H1 (cell line): ENCODE measurements around the gene MICA. TPM values are rescaled to one million over a fixed set of nuclear protein-coding genes. Genes with fewer than 3 reads are reported as not detected.

Experiments used
- CTCF ChIA-PET: fragments of 300-600 bp; sonication (Branson Sonifier 250); formaldehyde crosslinking; loops from one replicate; lab custom pipeline; 2021; ENCODE audit not compliant: partially characterized antibody; lab: Charles Lee
- POLR2A ChIA-PET: fragments of 300-600 bp; sonication (Branson Sonifier 250); formaldehyde crosslinking; loops from one replicate; lab custom pipeline; 2021; ENCODE audit warnings: inconsistent platforms; ENCODE audit not compliant: partially characterized antibody; lab: Charles Lee
- DNase-seq, 2 experiments: peaks; one replicate each; pipeline versions ENCODE4 v3.0.0 to v3.0.0-alpha.2; 2010 to 2022; ENCODE audit warnings: low spot score in 2 of 2, low read depth in 1 of 2, mixed read lengths in 1 of 2
- FAIRE-seq: peaks from 2 replicates; lab custom pipeline; 2011; peaks lifted over from hg19 to GRCh38; lab: Jason Lieb, UNC
- H2AFZ ChIP-seq: 2 replicates; pipeline ENCODE4 v1.8.1; 2012; ENCODE audit warnings: low read length, inconsistent platforms
- H2AK5ac ChIP-seq: 2 replicates; pipeline ENCODE4 v1.6.1; 2013; ENCODE audit warnings: low read depth, low read length
- H2BK120ac ChIP-seq: replicated peaks from 2 replicates; pipeline ENCODE3; 2013; ENCODE audit warnings: low read depth, low read length, inconsistent platforms
- H2BK12ac ChIP-seq: 2 replicates; pipeline ENCODE4 v1.6.1; 2013; ENCODE audit warnings: low read depth, low read length
- H2BK15ac ChIP-seq: 2 replicates; pipeline ENCODE4 v1.6.1; 2013; ENCODE audit warnings: low read length
- H2BK20ac ChIP-seq: 2 replicates; pipeline ENCODE4 v1.6.1; 2013; ENCODE audit warnings: low read length
- H2BK5ac ChIP-seq: 2 replicates; pipeline ENCODE4 v1.6.1; 2013; ENCODE audit warnings: low read depth, low read length
- H3K14ac ChIP-seq: 2 replicates; pipeline ENCODE4 v1.6.1; 2013; ENCODE audit warnings: inconsistent platforms; ENCODE audit not compliant: insufficient read length
- H3K18ac ChIP-seq: 2 replicates; pipeline ENCODE4 v1.6.1; 2013; ENCODE audit warnings: low read length; ENCODE audit errors: extremely low read depth
- H3K23ac ChIP-seq: 2 replicates; pipeline ENCODE4 v1.6.1; 2013; ENCODE audit warnings: inconsistent platforms; ENCODE audit not compliant: insufficient read length
- H3K23me2 ChIP-seq: 2 replicates; pipeline ENCODE4 v1.6.1; 2013; ENCODE audit warnings: low read depth, low read length
- H3K27ac ChIP-seq: 2 replicates; pipeline ENCODE4 v1.6.1; 2011; ENCODE audit warnings: low read depth, low read length, inconsistent platforms
- H3K27me3 ChIP-seq, 4 experiments: replicated peaks in 1 of 4; 1 replicate in 1 of 4; 2 replicates in 3 of 4; pipeline versions ENCODE4 v1.6.1 to v1.8.1; 2011 to 2013; ENCODE audit warnings: low read length in 3 of 4, mild to moderate bottlenecking in 3 of 4, inconsistent platforms in 2 of 4, mixed read lengths in 2 of 4, moderate library complexity in 1 of 4; ENCODE audit not compliant: control insufficient read depth in 3 of 4, insufficient read depth in 3 of 4; ENCODE audit errors: extremely low read depth in 1 of 4
- H3K36me3 ChIP-seq, 4 experiments: 2 replicates each; pipeline versions ENCODE4 v1.6.1 to v1.8.1; 2011 to 2013; ENCODE audit warnings: mild to moderate bottlenecking in 4 of 4, low read length in 3 of 4, moderate library complexity in 2 of 4, control low read depth in 1 of 4, inconsistent platforms in 1 of 4; ENCODE audit not compliant: insufficient read depth in 4 of 4, control insufficient read depth in 2 of 4
- H3K4ac ChIP-seq: replicated peaks from 2 replicates; pipeline ENCODE3; 2013; ENCODE audit warnings: low read length, low read depth, mixed read lengths, inconsistent platforms; ENCODE audit not compliant: insufficient read length
- H3K4me1 ChIP-seq, 4 experiments: replicated peaks in 1 of 4; 1 replicate in 1 of 4; 2 replicates in 3 of 4; pipeline versions ENCODE4 v1.6.1 to v1.8.1; 2011 to 2013; ENCODE audit warnings: low read length in 3 of 4, inconsistent platforms in 2 of 4, mixed read lengths in 1 of 4; ENCODE audit not compliant: insufficient read depth in 4 of 4, control insufficient read depth in 3 of 4
- H3K4me2 ChIP-seq, 2 experiments: 2 replicates each; pipeline versions ENCODE4 v1.6.1 to v1.8.1; 2011 to 2013; ENCODE audit warnings: low read depth in 2 of 2, low read length in 2 of 2, control low read depth in 1 of 2, inconsistent platforms in 1 of 2, mild to moderate bottlenecking in 1 of 2; ENCODE audit not compliant: insufficient read depth in 1 of 2
- H3K4me3 ChIP-seq, 4 experiments: fragments of 200-600, 300-600 bp in 1 of 4; sonication (generic), shearing (Covaris generic), sonication (Bioruptor Twin) in 1 of 4; 2 replicates each; pipeline versions ENCODE4 v1.5.1 to v1.8.1; 2011 to 2016; ENCODE audit warnings: low read length in 4 of 4, low read depth in 3 of 4, control low read depth in 2 of 4, inconsistent platforms in 2 of 4, mild to moderate bottlenecking in 2 of 4, mixed read lengths in 1 of 4, moderate library complexity in 1 of 4; ENCODE audit not compliant: insufficient read depth in 2 of 4; ENCODE audit errors: extremely low read depth in 1 of 4
- H3K56ac ChIP-seq: replicated peaks from 2 replicates; pipeline ENCODE3; 2013; ENCODE audit warnings: low read depth, mild to moderate bottlenecking, mixed read lengths, low read length, inconsistent platforms; ENCODE audit not compliant: insufficient read length
- H3K79me1 ChIP-seq: 2 replicates; pipeline ENCODE4 v1.6.1; 2013; ENCODE audit warnings: low read depth, low read length, control low read depth
- H3K79me2 ChIP-seq, 2 experiments: 2 replicates each; pipeline versions ENCODE4 v1.6.1 to v1.8.1; 2012 to 2013; ENCODE audit warnings: low read length in 2 of 2, mild to moderate bottlenecking in 2 of 2, inconsistent platforms in 1 of 2; ENCODE audit not compliant: insufficient read depth in 2 of 2, control insufficient read depth in 1 of 2
- H3K9ac ChIP-seq, 4 experiments: replicated peaks in 1 of 4; 1 replicate in 1 of 4; 2 replicates in 3 of 4; pipeline versions ENCODE4 v1.6.1 to v1.8.1; 2011 to 2013; ENCODE audit warnings: low read depth in 3 of 4, low read length in 3 of 4, control low read depth in 2 of 4, mild to moderate bottlenecking in 2 of 4, moderate library complexity in 2 of 4, inconsistent platforms in 1 of 4; ENCODE audit errors: extremely low read depth in 1 of 4
- H3K9me3 ChIP-seq, 2 experiments: 2 replicates each; pipeline versions ENCODE4 v1.6.1 to v1.8.1; 2012 to 2013; ENCODE audit warnings: mild to moderate bottlenecking in 2 of 2, moderate library complexity in 2 of 2, control low read depth in 1 of 2, inconsistent platforms in 1 of 2, low read depth in 1 of 2, low read length in 1 of 2, mixed read lengths in 1 of 2; ENCODE audit not compliant: insufficient read depth in 2 of 2
- H4K20me1 ChIP-seq, 2 experiments: replicated peaks in 1 of 2; 2 replicates each; pipeline versions ENCODE3 to v1.8.1; 2011 to 2013; ENCODE audit warnings: inconsistent platforms in 2 of 2, low read length in 2 of 2, mild to moderate bottlenecking in 1 of 2; ENCODE audit not compliant: insufficient read depth in 2 of 2, control insufficient read depth in 1 of 2
- H4K5ac ChIP-seq: 2 replicates; pipeline ENCODE4 v1.6.1; 2013; ENCODE audit warnings: low read length, low read depth, mixed read lengths, inconsistent platforms; ENCODE audit not compliant: insufficient read length
- H4K8ac ChIP-seq: 2 replicates; pipeline ENCODE4 v1.8.0; 2013; ENCODE audit warnings: mild to moderate bottlenecking, moderate library complexity, low read length, inconsistent platforms; ENCODE audit not compliant: insufficient read depth; ENCODE audit errors: extremely low read depth
- H4K91ac ChIP-seq: replicated peaks from 2 replicates; pipeline ENCODE3; 2013; ENCODE audit warnings: low read length, mixed read lengths, inconsistent platforms; ENCODE audit not compliant: insufficient read length
- ASH2L ChIP-seq: fragments of 200-600, 300-600 bp; sonication (generic); IDR thresholded peaks from one replicate; pipeline ENCODE4 v1.7.1; 2017; ENCODE audit warnings: low read length
- CBX8 ChIP-seq: fragments of 300-800, 300-1000 bp; sonication (generic); IDR thresholded peaks from 2 replicates; pipeline ENCODE4 v1.7.1; 2016; ENCODE audit warnings: low read depth, low read length, borderline replicate concordance
- CEBPB ChIP-seq: IDR thresholded peaks from 2 replicates; pipeline ENCODE4 v1.6.1; 2012; ENCODE audit warnings: low read depth, low read length
- NRF1 ChIP-seq: IDR thresholded peaks from 2 replicates; pipeline ENCODE4 v1.6.1; 2011; ENCODE audit warnings: mild to moderate bottlenecking, low read depth, low read length, improper control_type of control experiment
- RNF2 ChIP-seq: fragments of 200-900, 300-1000 bp; sonication (generic); IDR thresholded peaks from 2 replicates; pipeline ENCODE4 v1.7.1; 2016; ENCODE audit warnings: borderline replicate concordance, low read depth, mild to moderate bottlenecking, antibody characterized with exemption, low read length; ENCODE audit not compliant: poor library complexity, severe bottlenecking; ENCODE audit errors: missing control alignments
- SUZ12 ChIP-seq: fragments of 200-600 bp; sonication (generic); IDR thresholded peaks from 2 replicates; pipeline ENCODE4 v1.6.1; 2012; ENCODE audit warnings: mild to moderate bottlenecking, inconsistent platforms, low read length, moderate library complexity, mixed read lengths
- WGBS, 2 experiments: shearing (Covaris generic) in 1 of 2; methylation state at CpG; one replicate each; pipeline versions ENCODE4 v1.1.6 to v1.1.7; 2013 to 2015; ENCODE audit warnings: low lambda C conversion rate in 2 of 2, mixed read lengths in 2 of 2, inconsistent platforms in 1 of 2, low coverage in 1 of 2, missing lambda C conversion rate in 1 of 2; ENCODE audit not compliant: insufficient replicate concordance in 2 of 2, insufficient coverage in 1 of 2, insufficient read length in 1 of 2; ENCODE audit errors: extremely low coverage in 1 of 2, missing lambda C conversion rate in 1 of 2; 5-methylcytosine and 5-hydroxymethylcytosine counted together
- polyA plus RNA-seq, 7 experiments: library from polyadenylated mRNA; depleted of rRNA in 3 of 7; stranded (reverse) in 5 of 7; unstranded in 2 of 7; fragments of >200 nt in 5 of 7; fragments of 200-250 nt in 2 of 7; gene quantifications; 1 replicate in 5 of 7; 2 replicates in 1 of 7; 4 replicates in 1 of 7; pipeline versions ENCODE4 v1.2.1 to v1.2.3, GENCODE V29; 2011 to 2013; ENCODE audit warnings: missing spikeins in 2 of 7, mixed read lengths in 2 of 7
- total RNA-seq: library from RNA; stranded (reverse); fragmentation: NEBNext Ultra II Directional; extraction: Animal tissue kit (Norgen Biotek cat#: 25700); gene quantifications from 2 replicates; pipeline ENCODE4 v1.2.1, GENCODE V29; 2021

The MICA gene
- total and polyA plus RNA-seq, 2 of the 8 experiments (the other 6 are each of a cell fraction or from before 2014, with no cell fraction given) = 12.5 to 16.3 TPM

DNA sequence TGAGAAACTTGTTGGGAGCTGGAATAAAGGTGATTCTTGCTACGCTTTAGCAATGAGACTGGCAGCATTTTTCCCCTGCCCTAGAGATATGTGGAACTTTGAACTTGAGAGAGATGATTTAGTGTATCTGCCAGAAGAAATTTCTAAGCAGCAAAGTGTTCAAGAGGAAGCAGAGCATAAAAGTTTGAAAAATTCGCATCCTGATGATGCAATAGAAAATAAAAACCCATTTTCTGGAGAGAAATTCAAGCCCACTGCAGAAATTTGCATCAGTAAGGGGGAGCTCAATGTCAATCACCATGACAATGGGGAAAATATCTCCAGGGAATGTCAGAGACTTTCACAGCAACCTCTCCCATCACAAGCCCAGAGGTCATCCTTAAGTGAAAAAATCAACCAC is 35.3 kb downstream of the MICA start:
- Histone ChIP-seq H3K18ac (no peak overlapping the region), H3K14ac (no peak overlapping the region), H3K23ac (no peak overlapping the region), H2BK20ac (no peak overlapping the region), H2BK5ac (no peak overlapping the region), H3K4me3 (no peak overlapping the region), H4K5ac (no peak overlapping the region), H4K91ac (no peak overlapping the region), H3K9me3 (peaks cover 13 to 16% of the 10 kb centered on the region in 2 experiments), H3K9ac (no peak overlapping the region), H3K56ac (no peak overlapping the region), H3K23me2 (no peaks in the 10 kb centered on the region; the same call in 1 of the 2 replicates), H4K8ac (no peak overlapping the region), H4K20me1 (no peaks in the 10 kb centered on the region), H2BK12ac (no peak overlapping the region), H2AK5ac (no peak overlapping the region), H3K27ac (no peak overlapping the region), H3K79me1 (no peaks in the 10 kb centered on the region), H3K4me1 (peaks cover 0 to 8% (median 0%) of the 10 kb centered on the region in 4 experiments; a peak in 3 of 7 replicates), H3K79me2 (no peaks in the 10 kb centered on the region), H3K36me3 (no peaks in the 10 kb centered on the region), H3K4me2 (no peak overlapping the region), H2BK15ac (no peak overlapping the region), H2BK120ac (no peak overlapping the region), H2AFZ (no peak overlapping the region), H3K4ac (no peak overlapping the region), H3K27me3 (peaks cover 0 to 8% (median 0%) of the 10 kb centered on the region in 4 experiments; a peak in 3 of 7 replicates)
- FAIRE-seq (no peak), DNase-seq (no peak)
- POLR2A ChIA-PET = interaction anchor here (0.8 to 1.1 kb wide), 2 partner anchors 19 to 269 kb away, joined by 3 to 4 read pairs; no protein-coding TSS in a partner anchor
- CTCF ChIA-PET = interaction anchor here (1.6 to 1.7 kb wide), 2 partner anchors 22 to 36 kb away, joined by 4 to 6 read pairs; no protein-coding TSS in a partner anchor
- TF ChIP-seq RNF2 (no peak), CEBPB (peak; percentile 48; the same call in 1 of the 2 replicates), SUZ12 (no peak), ASH2L (no peak), CBX8 (no peak), NRF1 (no peak)
- 87% methylated on average over 2 of the region's 2 CpGs; no CpG with 5 or more reads in 1 of the 2 experiments for WGBS, 2 experiments
